ENCODE results near the gene PLK1.

Gene PLK1

GRCh38 chr16:23699100-23699499 lies 20.4 kb downstream of the PLK1 start:
- no peak overlapping the region for H3K4me3 ChIP-seq (ENCODE audit: control insufficient read depth, low read depth, low read length)
- TF ChIP-seq CTCF (IDR thresholded peaks at IDR 0.05; ENCODE audit: control insufficient read depth, insufficient read depth, low read depth, low read length, missing control alignments) = no peak
- no peak for DNase-seq (ENCODE audit: low read depth)

- no peak for TF ChIP-seq CTCF (IDR thresholded peaks at IDR 0.05; ENCODE audit: control insufficient read depth, insufficient read depth, low read depth, low read length, missing control alignments)
- H3K4me3 ChIP-seq (ENCODE audit: control insufficient read depth, low read depth, low read length) = no peak overlapping the region
- DNase-seq (ENCODE audit: low read depth) = no peak
Measured at GRCh38 chr16:23700093-23700492, 21.4 kb downstream of the PLK1 start.

GRCh38 chr16:23700509-23700908 lies 21.8 kb downstream of the PLK1 start:
- no peak for DNase-seq (ENCODE audit: low read depth)
- H3K4me3 ChIP-seq (ENCODE audit: control insufficient read depth, low read depth, low read length) = no peak overlapping the region
- TF ChIP-seq CTCF (IDR thresholded peaks at IDR 0.05; ENCODE audit: control insufficient read depth, insufficient read depth, low read depth, low read length, missing control alignments) = no peak

GRCh38 chr16:23701045-23701444 lies 22.4 kb downstream of the PLK1 start:
- DNase-seq (ENCODE audit: low read depth) = no peak
- TF ChIP-seq CTCF (IDR thresholded peaks at IDR 0.05; ENCODE audit: control insufficient read depth, insufficient read depth, low read depth, low read length, missing control alignments) = no peak
- H3K4me3 ChIP-seq (ENCODE audit: control insufficient read depth, low read depth, low read length) = no peak overlapping the region

- H3K4me3 ChIP-seq (ENCODE audit: control insufficient read depth, low read depth, low read length) = no peak overlapping the region
- TF ChIP-seq CTCF (IDR thresholded peaks at IDR 0.05; ENCODE audit: control insufficient read depth, insufficient read depth, low read depth, low read length, missing control alignments) = no peak
- DNase-seq (ENCODE audit: low read depth) = no peak
Measured at GRCh38 chr16:23702951-23703350, 24.3 kb downstream of the PLK1 start.

GRCh38 chr16:23704772-23705516 lies 26.3 kb downstream of the PLK1 start:
- TF ChIP-seq CTCF (IDR thresholded peaks at IDR 0.05; ENCODE audit: control insufficient read depth, insufficient read depth, low read depth, low read length, missing control alignments) = no peak
- no peak overlapping the region for H3K4me3 ChIP-seq (ENCODE audit: control insufficient read depth, low read depth, low read length)
- DNase-seq (ENCODE audit: low read depth) = no peak

Data from AG09309 (cell line).